GM21717 (cell line): Measurements from ENCODE around the gene ATG9B.

ENCODE experiments used
- ATAC-seq: cut with Tn5 transposase; IDR thresholded peaks from one replicate; pipeline ENCODE4 v1.9.1; 2021; ENCODE audit warnings: mild to moderate bottlenecking, moderate library complexity; ENCODE audit not compliant: unreplicated experiment

ATG9B gene, protein sequence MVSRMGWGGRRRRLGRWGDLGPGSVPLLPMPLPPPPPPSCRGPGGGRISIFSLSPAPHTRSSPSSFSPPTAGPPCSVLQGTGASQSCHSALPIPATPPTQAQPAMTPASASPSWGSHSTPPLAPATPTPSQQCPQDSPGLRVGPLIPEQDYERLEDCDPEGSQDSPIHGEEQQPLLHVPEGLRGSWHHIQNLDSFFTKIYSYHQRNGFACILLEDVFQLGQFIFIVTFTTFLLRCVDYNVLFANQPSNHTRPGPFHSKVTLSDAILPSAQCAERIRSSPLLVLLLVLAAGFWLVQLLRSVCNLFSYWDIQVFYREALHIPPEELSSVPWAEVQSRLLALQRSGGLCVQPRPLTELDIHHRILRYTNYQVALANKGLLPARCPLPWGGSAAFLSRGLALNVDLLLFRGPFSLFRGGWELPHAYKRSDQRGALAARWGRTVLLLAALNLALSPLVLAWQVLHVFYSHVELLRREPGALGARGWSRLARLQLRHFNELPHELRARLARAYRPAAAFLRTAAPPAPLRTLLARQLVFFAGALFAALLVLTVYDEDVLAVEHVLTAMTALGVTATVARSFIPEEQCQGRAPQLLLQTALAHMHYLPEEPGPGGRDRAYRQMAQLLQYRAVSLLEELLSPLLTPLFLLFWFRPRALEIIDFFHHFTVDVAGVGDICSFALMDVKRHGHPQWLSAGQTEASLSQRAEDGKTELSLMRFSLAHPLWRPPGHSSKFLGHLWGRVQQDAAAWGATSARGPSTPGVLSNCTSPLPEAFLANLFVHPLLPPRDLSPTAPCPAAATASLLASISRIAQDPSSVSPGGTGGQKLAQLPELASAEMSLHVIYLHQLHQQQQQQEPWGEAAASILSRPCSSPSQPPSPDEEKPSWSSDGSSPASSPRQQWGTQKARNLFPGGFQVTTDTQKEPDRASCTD

DNA sequence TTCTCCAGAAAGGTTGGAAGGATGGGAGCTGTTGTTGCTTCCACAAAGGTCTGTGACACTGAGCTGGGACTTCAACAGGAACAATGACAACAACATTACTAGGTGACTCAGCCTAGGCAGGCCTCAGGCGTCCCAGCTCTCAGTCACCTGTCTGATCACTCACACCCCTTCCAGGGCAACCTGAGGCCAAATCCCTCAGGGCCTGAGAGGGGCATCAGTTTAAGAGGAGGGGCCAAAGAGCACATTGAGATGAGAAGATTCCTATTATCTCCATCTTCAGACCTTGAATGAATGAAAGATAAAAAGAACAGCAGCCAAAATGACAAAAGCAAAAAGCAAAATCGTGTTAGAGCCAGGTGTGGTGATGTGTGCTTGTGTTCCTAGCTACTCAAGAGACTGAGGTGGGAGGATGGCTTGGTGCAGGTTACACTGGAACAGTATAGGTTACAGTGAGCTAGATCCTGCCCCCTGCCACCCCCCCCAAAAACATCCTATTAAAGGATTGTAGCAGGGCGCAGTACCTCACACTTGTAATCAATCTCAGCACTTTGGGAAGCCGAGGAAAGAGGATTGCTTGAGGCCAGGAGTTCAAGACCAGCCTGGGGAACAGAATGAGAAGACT lies at the start of gene ATG9B:
ATG9B (minus strand) TSS at position 60 of the 622 bp plus-strand sequence. CDS start 71 bp downstream, outside the sequence.
- no peak for ATAC-seq

DNA sequence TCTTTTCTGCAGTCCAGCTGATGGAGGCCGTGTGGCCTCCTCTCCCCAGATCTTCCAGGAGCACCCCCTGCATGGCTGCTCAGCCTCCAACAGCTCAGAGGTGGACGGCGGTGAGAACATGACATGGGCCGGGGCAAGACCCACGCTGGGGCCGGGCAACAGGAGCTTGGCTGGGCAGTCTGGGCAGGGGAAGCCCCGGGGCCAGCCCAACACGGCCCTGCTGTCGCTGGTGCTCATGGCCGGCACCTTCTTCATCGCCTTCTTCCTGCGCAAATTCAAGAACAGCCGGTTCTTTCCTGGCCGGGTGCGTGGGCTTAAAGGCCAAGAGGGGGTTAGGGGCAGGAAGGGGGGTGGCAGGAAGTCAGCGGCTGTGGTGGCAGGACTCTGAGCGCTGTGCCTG lies 49.7 kb upstream of the ATG9B start:
- no peak for ATAC-seq

DNA sequence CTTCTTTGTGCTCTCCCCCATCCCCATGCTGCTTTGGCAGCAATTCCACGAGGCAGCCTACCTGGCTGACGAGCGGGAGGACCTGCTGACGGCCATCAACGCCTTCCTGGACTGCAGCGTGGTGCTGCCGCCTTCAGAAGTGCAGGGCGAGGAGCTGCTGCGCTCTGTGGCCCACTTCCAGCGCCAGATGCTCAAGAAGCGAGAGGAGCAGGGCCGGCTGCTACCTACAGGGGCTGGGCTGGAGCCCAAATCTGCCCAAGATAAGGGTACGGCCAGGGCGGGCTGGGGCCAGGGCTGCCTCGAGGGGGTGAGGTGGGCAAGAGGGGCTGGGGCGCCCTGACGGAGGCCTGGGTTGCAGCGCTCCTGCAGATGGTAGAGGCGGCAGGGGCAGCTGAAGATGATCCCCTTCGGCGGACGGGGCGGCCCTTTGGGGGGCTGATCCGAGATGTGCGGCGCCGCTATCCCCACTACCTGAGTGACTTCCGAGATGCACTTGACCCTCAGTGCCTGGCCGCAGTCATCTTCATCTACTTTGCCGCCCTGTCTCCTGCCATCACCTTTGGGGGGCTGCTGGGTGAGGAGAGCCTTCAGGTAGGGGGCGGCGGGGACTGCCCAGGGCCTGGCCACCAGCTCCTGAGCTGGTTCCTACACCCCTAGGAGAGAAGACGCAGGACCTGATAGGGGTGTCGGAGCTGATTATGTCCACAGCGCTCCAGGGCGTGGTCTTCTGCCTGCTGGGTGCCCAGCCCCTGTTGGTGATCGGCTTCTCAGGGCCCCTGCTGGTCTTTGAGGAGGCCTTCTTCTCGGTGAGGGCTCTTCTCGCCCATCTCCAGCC lies 47.0 kb upstream of the ATG9B start:
- no peak for ATAC-seq

DNA sequence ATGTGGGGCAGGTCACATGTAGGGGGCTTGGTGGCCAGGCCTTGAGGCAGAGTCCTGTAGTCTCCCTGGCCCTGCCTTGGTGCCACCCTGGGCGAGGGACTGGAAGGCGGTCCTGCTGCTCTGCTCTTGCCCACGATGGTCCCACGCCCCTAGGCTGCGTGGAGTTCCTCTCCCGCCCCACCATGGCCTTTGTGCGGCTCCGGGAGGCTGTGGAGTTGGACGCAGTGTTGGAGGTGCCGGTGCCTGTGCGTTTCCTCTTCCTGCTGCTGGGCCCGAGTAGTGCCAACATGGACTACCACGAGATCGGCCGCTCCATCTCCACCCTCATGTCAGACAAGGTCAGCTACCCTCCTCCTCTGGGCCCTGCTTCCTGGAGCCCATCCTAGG lies 46.3 kb upstream of the ATG9B start:
- no peak for ATAC-seq

DNA sequence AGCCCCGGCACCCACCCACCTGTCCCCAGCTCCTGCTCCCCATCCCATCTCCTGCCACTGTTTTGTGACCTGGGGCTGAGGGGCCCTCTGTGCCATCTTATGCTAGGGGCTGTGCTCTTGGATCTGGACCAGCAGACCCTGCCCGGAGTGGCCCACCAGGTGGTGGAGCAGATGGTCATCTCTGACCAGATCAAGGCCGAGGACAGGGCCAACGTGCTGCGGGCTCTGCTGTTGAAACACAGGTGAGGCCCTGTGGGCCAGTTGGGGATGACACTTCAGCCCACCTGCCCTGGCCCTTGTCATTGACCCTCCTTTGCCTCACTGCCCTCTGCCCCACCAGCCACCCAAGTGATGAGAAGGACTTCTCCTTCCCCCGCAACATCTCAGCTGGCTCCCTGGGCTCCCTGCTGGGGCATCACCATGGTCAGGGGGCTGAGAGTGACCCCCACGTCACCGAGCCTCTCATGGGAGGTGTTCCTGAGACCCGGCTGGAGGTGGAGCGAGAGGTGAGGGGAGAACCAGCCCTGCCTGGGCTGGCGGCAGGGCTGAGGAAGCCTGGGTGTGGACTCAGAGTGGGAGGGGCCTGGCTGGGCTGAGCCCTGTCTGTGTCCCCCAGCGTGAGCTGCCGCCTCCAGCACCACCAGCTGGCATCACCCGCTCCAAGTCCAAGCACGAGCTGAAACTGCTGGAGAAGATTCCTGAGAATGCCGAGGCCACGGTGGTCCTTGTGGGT lies 45.7 kb upstream of the ATG9B start:
- ATAC-seq, result no peak

DNA sequence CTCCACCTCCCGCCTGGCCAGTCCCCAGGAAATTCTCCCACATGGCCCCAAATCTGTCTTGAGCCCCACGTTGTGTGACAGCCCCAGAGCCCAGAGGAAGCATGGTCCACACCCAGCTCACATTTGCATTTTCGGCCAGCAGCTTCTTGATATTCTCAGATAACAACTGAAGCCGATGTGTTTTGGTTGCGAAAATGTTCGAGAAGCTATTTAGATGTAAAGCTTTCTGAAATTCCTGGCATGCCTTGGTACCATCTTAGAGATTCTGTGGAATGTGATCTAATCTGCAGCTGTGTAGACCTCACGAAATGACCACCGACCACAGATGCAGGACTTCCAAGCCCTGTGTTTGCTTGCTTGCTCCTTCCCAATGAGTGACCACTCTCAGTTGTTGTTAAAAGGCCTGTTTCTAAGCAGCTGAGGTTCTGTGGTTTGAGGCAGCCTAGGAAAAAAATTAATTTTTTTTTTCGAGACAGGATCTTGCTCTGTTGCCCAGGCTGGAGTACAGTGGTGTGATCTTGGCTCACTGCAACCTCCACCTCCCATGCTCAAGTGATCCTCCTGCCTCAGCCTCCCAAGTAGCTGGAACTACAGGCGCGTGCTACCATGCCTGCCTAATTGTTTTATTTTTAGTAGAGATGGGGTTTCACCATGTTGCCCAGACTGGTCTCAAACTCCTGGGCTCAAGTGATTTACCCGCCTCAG lies 43.9 kb upstream of the ATG9B start:
- no peak for ATAC-seq

DNA sequence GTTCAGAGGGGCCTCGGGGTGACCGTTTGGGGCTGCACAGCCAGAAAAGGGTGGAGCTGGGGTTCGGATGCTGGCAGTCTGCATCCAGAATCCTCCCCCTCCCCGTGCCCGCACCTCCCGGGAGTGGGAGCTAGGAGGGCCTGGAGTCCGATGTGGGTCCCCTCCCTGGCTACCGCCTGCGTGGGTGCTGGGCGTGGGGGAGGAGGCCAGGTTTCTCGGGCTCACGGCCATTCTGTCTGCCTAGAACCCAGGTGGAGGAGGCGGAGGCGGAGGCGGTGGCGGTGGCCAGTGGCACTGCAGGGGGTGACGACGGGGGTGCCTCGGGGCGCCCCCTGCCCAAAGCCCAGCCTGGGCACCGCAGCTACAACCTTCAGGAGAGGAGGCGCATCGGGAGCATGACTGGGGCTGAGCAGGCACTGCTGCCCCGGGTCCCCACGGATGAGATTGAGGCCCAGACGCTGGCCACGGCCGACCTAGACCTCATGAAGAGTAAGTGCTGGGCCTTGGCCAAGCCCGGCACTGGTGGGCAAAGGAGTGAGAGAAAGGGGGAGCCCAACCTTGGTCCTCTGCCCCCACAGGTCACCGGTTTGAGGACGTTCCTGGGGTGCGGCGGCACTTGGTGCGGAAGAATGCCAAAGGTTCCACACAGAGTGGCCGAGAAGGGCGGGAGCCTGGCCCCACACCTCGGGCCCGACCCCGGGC lies 42.1 kb upstream of the ATG9B start:
- ATAC-seq, result no peak

DNA sequence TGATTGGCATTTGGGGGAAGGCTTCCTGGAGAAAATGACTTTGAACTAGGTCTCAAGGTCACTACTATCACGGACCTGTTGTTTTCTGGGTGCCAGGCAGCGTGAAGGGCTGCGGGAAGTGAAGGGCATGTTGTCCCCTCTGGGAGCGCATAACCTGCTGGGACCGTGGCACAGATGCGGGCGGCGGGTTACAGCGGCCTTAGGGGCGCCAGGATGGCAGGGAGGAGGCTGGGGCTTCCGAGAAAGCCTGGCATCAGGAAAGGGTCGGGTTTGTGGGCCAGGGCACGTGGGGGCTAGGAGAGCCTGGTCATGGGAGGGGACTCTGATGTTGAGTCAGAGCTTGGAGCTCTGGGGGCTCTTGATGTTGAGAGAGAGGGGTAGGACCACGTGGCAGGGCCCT lies 41.2 kb upstream of the ATG9B start:
- ATAC-seq, result no peak

DNA sequence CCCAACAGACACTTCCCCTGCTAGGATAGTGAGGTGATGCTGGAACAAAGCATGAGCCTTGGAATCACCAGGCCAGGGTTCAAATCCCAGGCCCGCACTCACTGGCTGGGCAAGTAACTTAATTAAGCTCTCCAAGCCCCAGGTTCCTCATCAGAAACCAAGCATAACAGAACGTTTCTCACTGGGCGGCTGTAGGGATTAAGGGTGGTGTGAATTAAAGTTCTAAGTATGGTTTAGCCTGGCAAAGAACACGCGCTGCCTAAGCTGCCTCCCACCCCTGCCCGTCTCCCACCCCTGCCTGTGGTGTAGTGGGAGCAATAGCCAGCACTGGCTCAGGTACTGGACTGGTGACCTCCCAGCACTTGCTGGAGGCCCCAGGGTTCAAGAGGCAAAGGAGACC lies 40.7 kb upstream of the ATG9B start:
- ATAC-seq, result no peak

DNA sequence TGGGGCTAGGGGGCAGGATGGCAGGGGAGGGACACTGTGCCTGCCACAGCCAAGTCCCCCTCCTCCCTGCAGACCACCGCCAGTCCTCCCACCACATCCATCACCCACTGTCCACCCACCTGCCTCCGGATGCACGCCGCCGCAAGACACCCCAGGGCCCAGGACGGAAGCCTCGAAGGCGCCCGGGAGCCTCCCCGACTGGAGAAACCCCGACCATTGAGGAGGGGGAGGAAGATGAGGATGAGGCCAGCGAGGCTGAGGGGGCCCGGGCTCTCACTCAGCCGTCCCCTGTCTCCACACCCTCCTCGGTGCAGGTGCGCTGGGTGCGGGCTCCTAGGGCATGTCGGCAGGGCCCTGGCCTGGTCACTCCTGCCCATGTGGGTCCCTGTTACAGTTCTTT lies 40.2 kb upstream of the ATG9B start:
- no peak for ATAC-seq

DNA sequence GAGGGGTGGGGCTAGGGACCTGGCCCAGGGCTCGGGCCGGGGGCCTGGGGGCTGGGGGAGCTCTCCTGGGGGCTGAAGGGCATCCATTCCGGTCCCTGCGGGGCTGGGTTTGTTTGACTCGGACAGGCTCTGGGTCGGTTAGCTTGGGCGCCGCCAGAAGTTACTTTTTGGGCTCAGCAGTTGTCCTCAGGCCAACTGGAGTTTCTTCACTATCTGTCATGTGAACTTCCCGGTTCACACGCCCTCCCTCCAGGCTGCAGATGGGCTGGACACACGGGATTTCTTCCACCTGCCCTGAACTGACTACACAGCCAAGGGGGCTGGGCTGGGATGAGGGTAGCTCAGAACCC lies 38.9 kb upstream of the ATG9B start:
- ATAC-seq, result no peak

DNA sequence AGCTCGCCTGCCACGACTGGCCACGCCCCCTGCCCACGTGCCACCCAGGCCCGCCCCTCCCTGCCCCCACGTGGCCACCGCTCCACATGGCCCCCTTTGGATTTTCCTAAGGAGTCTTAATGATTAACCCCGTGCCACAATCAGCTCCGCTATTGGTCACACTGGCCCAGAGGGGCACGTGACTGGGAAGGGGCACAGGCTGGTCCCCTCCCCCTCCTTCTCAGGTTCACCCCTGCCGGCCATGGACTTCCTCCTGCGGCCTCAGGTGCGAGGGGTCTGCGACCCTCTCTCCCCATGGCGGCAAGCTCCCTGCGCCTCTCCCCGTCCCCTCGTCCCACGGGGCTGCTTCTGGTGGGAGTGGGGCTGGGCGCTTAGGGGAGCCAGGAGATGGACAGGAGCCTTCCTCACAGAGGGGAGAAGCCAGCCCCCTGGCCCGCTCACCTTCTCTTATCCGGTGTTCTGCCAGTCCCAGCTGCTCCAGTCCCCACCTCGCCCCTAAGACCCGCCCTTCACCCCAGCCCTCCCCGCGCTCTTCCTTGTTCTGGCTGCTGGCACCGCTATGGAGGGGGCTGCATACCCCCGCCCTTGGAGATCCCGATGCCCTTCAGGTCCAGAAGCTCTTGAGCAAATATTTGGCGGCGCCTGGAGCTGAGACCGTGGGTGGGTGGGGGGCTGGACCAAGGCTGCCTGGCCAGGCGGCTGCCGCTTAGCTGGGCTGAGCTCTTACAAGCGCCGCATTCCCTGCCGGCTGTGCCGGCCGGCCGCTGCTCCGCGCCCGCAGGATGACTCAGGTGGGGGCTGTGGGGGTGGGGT lies 38.3 kb upstream of the ATG9B start:
- ATAC-seq, result no peak

DNA sequence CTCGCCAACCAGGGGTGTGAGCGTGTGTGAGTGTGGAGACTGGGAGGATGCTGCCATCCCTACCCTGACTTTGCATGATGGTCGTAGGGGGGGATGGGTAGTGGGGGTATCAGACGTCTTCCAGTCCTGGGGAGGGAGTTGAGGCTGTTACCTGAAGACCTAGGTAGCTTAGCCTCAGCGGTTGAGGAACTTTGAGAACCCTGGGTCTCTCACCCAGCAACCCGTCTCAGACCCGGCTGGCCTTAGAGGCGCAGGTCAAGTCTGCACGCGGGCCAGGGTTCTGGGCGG lies 37.8 kb upstream of the ATG9B start:
- ATAC-seq, result no peak

DNA sequence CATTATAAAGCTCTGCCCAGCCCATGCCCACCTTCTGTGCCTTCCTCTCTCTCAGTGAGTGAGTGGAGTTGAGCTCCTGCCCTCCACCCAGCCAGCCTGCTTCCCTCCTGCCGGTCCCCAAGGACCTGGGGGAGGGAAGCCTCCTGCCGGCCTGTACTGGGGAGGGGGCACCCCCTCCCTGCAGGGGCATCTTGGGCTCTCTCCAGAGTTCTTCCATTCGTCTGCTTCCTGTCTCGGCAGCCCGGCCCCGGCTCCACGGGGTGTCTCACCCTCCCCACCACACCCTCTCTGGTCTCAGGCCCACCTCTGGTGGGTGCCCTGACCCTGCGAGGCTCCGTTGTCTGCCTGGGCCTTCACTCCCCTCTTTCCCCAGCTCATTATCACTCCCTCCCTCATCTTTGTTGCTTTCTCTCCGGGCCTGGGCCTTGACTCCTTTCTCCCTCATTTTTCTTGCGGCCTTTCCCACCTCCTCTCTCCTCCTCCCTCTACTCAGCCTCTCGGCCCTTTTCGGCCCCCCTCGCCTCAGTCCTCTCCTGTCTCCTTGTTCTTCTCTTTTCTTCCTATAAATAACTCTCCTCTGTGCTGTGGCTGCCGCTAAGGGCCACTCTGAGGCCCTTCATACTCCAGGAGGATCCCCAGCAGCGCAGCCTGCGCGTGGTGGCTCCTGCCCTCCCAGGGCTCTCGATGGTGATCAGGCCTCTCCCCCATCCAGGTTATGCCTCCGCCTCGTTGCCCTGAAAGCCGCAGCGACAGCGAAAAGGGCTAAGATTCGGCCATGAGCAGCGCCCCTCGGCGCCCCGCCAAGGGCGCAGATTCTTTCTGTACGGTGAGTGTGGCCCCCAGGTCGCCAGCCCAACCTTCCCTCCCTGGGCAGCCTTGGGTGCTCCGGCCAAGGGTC lies 37.2 kb upstream of the ATG9B start:
- ATAC-seq, result no peak

DNA sequence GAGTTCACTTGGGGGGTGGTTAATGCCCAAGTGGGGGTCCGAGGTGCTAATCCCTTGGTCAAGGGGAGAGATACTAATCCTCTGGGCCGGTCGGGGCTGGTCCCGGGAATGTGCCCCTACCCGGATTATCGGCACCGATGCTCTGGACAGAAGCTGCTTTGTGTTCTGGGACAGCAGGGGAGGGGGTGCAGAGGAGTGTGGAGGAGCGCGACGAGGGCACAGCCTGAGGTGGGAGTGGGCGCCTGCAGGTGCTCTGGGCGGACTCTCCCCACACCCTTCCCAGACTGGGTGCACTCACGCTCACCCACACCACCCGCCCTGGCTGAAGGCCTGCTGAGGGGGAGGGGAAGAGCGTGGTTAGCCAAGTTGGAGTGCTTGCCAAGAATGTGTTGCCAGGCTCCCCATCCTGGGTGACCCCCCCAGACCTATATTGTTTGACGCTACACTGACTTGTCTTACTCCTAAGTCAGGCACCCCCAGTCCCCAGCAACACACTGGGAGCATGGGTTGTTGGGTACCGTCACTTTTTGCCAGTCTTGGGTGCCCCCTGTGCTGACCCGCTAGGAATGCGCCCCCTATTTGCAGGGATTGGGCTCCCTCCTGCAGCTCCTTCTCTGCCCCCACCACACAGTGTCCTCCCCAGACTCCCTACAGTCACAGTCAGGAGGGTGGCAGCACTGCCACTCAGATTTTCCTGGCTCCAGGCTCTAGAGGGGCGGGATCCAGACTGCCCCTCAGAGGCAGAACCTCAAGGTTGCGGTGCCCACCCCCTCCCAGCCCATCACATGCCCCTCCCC lies 36.3 kb upstream of the ATG9B start:
- ATAC-seq, result no peak

DNA sequence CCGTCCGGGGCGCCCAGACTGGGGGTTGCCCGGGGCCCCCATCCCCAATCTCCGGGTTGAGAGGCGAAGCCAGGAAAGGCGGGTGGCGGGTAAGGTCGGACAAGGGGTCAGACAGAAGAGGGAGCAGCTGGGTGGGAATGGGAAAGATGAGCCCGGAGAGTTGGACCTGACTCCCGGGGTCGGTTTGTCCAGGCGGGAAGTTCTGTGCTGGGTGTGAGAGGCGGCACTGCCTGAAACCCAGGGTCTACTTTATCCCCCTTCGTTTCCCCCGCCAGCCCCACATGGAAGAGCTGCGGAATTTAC lies 35.8 kb upstream of the ATG9B start:
- no peak for ATAC-seq
